Fibroblast of pulmonary artery (primary cell): ENCODE measurements around the gene DDX10.

Experiments
- DNase-seq: peaks from one replicate; pipeline ENCODE4 v3.0.0-alpha.2; 2010; ENCODE audit warnings: low read depth
- H3K4me3 ChIP-seq: replicated peaks from 2 replicates; pipeline ENCODE4 v1.5.1; 2011; ENCODE audit warnings: low read depth, mild to moderate bottlenecking, control low read depth, low read length, moderate library complexity
- TF ChIP-seq, protein P1 (sequence below): IDR thresholded peaks from 2 replicates; pipeline ENCODE4 v1.5.1; 2011; ENCODE audit warnings: mild to moderate bottlenecking, control low read depth, low read length, inconsistent platforms; ENCODE audit errors: missing control alignments

Gene DDX10

DNA sequence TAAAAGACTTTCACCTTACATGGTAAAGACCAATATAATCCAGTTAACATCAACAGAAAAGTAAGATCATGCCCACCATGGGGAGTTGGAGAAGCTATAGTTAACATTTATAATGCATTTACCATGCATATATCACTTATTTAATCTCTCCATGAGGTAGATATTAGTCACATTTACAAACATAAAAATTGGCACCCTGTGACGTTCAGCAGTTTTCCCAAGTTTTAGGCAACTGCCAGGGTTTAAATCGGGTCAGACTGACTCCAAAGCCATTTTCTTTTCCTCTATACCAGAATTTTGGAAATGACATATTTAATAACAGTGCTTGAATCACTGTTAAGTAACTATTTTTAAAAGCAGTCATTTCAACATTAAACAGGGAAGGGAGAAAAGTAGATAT lies 266.3 kb downstream of the DDX10 start:
- no peak overlapping the region for H3K4me3 ChIP-seq
- TF ChIP-seq, protein P1, sequence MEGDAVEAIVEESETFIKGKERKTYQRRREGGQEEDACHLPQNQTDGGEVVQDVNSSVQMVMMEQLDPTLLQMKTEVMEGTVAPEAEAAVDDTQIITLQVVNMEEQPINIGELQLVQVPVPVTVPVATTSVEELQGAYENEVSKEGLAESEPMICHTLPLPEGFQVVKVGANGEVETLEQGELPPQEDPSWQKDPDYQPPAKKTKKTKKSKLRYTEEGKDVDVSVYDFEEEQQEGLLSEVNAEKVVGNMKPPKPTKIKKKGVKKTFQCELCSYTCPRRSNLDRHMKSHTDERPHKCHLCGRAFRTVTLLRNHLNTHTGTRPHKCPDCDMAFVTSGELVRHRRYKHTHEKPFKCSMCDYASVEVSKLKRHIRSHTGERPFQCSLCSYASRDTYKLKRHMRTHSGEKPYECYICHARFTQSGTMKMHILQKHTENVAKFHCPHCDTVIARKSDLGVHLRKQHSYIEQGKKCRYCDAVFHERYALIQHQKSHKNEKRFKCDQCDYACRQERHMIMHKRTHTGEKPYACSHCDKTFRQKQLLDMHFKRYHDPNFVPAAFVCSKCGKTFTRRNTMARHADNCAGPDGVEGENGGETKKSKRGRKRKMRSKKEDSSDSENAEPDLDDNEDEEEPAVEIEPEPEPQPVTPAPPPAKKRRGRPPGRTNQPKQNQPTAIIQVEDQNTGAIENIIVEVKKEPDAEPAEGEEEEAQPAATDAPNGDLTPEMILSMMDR: no peak
- no peak for DNase-seq

DNA sequence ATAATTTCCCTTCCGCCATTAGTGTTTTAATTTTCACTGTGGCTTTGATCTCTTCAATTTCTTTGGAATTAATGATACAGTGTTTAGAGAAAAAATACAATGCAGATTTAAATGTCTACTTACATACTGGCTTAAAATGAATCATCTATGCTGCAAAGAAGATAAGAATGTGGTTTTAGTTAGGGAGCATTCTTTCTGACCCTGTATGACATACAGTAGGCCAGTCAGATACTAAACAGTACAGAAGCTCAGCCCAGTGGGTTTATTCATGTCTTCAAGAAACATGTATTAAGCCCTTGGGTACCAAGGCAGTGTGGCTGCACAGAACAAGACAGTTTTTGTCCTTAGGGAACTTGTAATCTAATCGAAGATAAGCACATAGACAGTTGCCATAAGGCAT lies 268.8 kb downstream of the DDX10 start:
- no peak overlapping the region for H3K4me3 ChIP-seq
- DNase-seq: peak; percentile 51
- TF ChIP-seq, protein P1: no peak

DNA sequence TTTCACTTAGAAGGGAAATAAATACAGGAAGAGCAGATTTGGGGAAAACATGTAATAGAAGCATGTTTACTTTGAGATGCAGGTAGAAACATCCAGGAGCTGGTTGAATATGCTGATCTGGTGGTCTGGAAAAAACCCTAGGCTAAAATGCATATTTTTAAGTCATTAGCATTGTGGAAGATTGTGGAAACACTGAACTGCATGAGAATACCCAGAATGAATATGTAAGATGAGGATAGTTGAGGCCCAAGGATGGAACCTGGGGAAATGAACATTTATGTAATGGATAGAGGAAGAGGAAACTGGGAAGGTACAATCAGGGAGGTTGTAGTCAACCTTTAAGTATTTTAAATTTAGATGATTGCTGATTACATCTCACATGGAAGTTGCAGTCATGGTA lies 269.4 kb downstream of the DDX10 start:
- no peak for DNase-seq

DNA sequence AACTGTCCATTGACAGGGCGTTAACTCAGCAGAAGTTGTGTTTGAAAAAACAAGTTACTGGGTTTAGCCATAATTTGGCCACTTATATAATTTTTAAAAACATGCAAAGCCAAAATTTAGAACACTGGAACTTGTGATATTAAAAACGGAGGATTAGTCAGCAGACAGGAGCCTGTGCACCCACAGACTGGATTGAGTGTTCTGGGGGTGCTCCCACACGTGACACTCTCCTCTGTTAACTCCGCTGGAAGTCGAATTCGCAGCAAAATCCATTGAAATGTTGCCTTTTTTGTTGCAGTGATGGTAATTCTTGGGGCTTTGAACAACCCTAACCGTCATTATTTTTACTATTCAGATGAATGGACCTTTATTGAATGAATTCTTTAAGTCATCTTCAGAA lies 269.8 kb downstream of the DDX10 start:
- TF ChIP-seq, protein P1: no peak
- DNase-seq: no peak
- H3K4me3 ChIP-seq: no peak overlapping the region

More for the DNA sequence above, 269.4 kb downstream of the DDX10 start:
- no peak overlapping the region for H3K4me3 ChIP-seq
- TF ChIP-seq, protein P1: no peak

DNA sequence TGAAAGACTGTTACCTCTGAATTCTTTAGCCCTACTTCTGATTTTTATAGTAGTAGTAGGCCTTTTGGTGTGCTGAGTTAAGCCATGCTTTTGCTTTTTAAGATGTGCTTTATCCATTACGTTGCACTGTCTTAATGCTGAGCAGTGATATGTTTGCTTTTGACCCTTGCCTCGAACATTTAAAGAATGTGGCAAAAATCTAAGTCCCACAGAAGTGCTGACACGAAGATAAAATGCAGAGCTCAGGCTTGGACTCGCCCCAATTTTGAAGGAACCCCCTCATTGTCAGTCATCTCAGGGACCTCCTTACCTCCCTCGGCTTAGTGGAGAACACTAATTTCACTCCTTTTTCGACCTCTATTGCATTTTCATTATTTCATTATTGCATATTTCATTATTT lies 272.9 kb downstream of the DDX10 start:
- no peak overlapping the region for H3K4me3 ChIP-seq
- TF ChIP-seq, protein P1: no peak
- DNase-seq: no peak

DNA sequence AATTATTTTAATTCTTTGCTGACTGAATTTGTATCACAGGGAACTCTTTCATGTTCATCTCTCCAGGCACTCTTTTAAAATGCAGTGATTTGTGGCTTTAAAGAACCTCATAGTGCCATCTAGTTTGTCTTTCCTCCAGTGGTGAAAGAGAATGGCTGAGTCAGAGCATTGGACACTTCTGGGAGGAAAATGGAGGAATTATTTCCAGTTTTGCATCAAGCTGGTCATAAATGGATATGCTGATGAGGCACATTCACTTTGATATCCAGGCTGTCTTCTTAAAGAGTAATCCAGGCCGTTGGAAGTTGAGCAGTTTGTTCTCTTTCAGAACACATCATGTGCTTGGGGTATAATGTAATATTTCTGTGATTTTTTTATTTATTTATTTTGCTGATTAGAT lies 273.7 kb downstream of the DDX10 start:
- no peak for DNase-seq
- H3K4me3 ChIP-seq: no peak overlapping the region
- TF ChIP-seq, protein P1: no peak

DNA sequence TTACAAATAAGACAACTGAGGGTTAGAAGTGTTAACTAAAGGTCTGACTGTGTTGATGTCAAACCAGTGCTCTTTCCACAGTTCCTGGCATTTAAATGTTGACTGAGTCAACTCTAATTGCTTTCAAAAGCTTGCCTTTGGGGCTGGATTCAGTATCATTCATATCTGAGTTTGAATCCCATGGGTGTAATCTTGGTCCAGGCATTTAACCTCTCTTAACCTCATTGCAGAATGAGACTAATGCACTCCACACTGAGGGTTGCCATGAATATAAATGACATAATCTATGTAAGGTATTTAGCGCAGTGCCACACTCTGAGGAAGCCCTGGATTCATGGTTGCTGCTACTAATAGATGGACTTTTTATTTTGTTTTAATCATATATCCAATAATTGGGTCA lies 274.3 kb downstream of the DDX10 start:
- H3K4me3 ChIP-seq: no peak overlapping the region
- TF ChIP-seq, protein P1: no peak
- no peak for DNase-seq
